T47D (cell line): ENCODE measurements around the gene CHADL.

Source experiments
- DNase-seq, 2 experiments: peaks; one replicate each; pipeline versions ENCODE4 v3.0.0 to v3.0.0-alpha.2; 2011 to 2012; ENCODE audit warnings: low read depth in 1 of 2, low spot score in 1 of 2
- JUND ChIP-seq: IDR thresholded peaks from 2 replicates; pipeline ENCODE4 v1.6.1; 2012; ENCODE audit warnings: low read depth
- in situ Hi-C: cut with HindIII; loops from 2 replicates; pipeline ENCODE4 v1.10.0; 2016; ENCODE audit warnings: low sequenced_read_pairs, low pct_unique_long_range_greater_than_20kb

CHADL gene, protein sequence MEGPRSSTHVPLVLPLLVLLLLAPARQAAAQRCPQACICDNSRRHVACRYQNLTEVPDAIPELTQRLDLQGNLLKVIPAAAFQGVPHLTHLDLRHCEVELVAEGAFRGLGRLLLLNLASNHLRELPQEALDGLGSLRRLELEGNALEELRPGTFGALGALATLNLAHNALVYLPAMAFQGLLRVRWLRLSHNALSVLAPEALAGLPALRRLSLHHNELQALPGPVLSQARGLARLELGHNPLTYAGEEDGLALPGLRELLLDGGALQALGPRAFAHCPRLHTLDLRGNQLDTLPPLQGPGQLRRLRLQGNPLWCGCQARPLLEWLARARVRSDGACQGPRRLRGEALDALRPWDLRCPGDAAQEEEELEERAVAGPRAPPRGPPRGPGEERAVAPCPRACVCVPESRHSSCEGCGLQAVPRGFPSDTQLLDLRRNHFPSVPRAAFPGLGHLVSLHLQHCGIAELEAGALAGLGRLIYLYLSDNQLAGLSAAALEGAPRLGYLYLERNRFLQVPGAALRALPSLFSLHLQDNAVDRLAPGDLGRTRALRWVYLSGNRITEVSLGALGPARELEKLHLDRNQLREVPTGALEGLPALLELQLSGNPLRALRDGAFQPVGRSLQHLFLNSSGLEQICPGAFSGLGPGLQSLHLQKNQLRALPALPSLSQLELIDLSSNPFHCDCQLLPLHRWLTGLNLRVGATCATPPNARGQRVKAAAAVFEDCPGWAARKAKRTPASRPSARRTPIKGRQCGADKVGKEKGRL

DNA sequence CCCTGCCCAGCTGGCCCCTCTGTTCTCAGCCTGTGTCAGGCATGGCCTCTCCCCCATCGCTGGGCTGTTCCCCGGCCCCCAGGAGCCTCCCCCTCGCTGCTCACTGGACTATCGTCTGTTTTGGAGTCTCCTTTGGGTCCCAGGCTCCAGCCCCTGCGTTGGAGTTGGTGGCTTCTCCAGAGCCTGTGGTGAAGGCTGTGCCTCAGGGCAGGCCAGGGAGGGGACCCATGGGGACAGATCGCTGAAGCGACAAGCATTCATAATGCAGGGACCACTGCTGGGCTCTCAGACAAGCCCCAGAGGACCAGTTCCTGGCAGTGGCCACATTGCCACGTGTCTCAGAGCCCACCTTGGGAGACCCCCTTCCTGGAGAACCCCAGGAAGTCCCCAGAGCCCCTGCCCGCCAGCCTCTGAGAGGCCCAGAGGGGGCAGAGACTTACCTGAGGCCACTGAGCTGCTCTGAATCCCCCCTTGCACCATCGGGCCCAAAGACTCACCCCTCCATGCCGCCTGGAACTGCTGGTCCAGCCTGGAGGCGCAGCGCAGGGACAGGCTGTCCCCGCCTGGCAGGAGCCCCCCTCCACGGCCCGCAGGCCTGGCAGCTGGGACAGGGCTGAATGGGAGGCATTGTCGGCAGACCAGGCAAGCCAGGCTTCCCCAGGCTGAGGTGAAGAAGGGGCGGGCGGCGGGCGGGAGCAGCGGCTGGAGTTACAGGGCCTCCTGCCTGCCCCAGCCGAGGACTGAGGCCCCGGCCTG is at the start of gene CHADL:
Gene CHADL, minus strand, starts transcription at position 555 of the 756 bp plus-strand sequence. Its CDS starts 50 bp downstream, at position 505.
- no peak for TF ChIP-seq JUND
- in situ Hi-C loops, result no loop called here
- DNase-seq, result no peak

DNA sequence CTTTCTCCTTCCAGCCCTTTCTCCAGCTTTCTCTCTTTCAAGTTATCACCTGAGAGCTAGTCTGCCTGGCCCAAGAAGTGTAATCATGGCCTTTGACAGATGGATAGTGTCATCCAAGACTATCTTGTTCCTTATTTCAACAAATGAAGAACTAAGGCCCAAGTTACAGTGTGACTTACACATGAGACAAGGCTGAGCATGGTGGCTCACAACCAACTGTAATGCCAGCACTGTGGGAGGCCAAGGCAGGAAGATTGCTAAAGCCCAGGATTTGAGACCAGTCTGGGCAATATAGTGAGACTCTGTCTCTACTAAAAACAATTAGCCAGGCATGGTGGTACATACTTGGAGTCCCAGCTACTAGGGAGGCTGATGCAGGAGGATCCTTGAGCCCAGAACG is 48.9 kb upstream of the CHADL start:
- in situ Hi-C loops, result no loop called here
- no peak for TF ChIP-seq JUND
- DNase-seq, result no peak

DNA sequence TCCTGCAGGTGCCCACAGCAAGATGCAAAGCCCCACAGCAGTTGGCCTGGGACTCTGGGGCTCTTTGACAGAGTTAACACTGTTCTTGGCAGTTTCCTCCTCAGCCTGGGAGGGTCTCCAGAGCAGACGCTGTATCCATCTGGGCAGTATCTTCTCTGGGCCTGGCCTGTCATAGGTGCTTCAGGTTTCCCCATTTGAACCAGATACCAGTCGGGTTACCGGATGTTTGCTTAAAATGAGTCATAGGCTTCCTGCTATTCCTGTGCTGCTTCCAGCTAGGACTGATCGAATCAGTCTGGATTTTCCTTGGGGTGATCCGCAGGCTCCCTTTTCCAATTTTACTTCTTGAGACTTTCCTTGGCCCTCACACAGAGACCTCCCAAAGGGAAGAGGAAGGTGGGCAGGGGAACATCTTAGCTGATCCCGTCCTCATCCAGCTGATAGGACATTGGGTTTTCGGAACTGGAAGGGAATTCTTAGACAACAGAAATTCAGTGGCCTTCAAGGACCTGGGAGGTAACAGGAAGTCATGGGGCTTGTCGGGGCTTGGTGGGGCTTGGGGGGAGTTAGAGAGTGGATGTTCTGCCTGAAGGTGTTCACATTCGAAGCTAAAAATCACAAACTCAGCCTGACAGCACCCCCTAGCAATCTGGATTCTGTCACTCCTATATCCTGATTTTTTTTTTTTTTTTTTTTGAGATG is 47.7 kb upstream of the CHADL start:
- in situ Hi-C loops, result no loop called here
- DNase-seq, result peak in 1 of 2 experiments; percentile 83
- peak; percentile 93 for TF ChIP-seq JUND

DNA sequence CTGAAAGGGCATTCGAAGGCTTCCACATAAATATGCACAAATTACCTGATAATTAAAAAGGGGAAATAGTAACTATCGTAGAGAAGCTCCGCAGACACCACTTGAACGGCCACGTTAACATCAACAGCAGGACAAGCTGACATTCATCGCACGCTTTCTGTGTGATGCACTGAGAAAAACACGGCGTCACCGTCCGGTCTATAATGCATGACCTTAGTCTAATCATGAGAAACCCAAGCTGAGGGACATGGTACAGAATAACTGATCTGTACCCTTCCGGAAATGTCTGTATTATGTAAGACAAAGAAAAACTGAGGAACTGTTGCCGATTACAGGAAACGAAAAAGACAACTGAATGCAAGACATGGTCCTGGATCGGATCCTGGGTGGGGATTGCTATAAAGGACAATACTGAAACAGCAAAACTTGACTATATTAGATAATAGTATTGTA is 45.9 kb upstream of the CHADL start:
- in situ Hi-C loops, result no loop called here
- no peak for DNase-seq

DNA sequence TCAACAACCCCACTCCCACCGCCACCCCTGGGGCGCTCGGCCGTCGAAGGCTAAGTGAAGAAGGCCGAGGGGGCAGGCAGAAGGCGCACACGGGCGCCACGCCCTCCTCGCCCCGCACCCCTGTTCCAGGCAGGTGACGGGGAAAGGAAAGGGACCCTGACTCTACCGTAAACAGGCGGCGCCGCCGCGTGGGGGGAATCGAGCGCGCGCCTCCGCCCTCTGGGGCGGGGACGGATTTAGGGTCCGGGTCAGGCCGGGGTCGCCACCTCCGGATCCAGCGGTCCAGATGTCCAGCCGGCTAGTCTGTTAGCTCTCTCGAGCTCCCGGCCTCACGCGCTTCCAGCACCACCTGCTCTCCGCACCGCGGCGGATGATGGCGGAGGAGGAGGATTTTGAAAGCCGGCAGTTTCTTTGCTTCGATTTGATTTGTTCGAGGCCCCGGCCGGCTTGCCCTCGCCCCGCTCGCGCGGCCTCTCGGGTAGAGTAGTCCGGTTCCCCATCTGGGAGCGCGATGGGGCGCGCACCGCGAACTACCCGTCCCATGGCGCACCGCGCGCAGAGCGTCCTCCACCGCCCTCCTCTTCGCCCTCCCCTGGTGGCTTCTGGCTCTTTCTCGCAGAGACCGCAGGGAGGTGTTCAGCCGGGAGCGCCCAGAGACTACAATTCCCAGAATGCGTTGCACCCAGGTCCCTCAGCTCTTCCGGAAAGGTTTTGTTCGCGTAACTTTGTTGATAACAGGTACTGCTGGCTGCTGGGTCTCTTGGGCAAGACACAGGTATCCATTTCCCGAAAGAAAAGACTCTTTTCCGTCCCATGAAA is 45.3 kb upstream of the CHADL start, which contains the start of gene RANGAP1:
Gene RANGAP1, minus strand, starts transcription at position 368 of the 819 bp plus-strand sequence. CDS start 5,143 bp downstream, outside the sequence.
- TF ChIP-seq JUND, result no peak
- in situ Hi-C loops, result no loop called here

More for the DNA sequence above, 45.9 kb upstream of the CHADL start:
- no peak for TF ChIP-seq JUND

GRCh38 chr22:41285441-41285819 is 44.7 kb upstream of the CHADL start:
- in situ Hi-C loops, result no loop called here
- TF ChIP-seq JUND, result no peak
- peak in 1 of 2 experiments; percentile 62 for DNase-seq

More for the DNA sequence above, 45.3 kb upstream of the CHADL start, which contains the start of gene RANGAP1:
- peak; percentile 89 to 97 for DNase-seq

GRCh38 chr22:41284465-41284864 is 43.7 kb upstream of the CHADL start:
- in situ Hi-C loops, result no loop called here
- no peak for DNase-seq
- no peak for TF ChIP-seq JUND

- DNase-seq, result no peak
- TF ChIP-seq JUND, result no peak
- in situ Hi-C loops, result no loop called here
These were observed 40.1 kb upstream of the CHADL start for GRCh38 chr22:41280854-41281253.

DNA sequence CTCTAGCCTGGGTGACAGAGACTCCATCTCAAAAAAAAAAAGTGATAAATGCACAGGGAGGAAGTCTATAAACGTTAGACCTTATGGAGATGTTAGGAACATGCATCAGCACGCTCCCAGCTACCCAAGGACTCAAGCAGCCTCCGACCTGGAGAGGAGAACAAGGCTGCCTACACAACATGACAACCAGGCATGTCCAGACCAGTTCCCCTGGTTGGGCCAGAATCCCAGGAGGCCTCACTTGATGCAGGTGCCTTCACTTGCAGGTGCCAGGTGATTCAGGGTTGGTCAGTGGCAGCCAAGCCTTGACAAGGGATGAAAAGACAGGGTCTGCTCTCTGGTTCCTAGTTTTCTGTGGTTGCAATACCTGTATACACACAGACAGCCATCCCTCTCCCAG is 39.3 kb upstream of the CHADL start:
- in situ Hi-C loops, result no loop called here
- peak in 1 of 2 experiments; percentile 64 for DNase-seq
- TF ChIP-seq JUND, result no peak

DNA sequence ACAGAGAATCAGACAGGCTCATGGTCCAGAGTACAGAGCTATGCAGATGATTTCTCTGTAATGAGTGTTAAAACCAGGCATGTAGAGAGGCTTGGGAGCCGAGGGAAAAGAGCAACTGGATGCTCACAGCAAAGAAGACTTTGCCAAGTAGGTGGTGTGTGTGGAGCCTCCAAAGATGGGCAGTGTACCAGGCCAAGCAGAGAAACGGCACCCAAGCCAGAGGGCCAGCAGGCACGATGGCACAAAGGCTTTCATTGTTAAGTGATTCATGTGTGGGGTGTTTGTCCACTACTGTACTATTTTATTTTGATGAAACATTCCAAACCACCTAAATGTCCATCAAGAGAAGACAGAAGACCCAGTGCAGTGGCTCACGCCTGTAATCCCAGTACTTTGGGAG is 34.1 kb upstream of the CHADL start:
- in situ Hi-C loops, result no loop called here
- DNase-seq, result no peak
- no peak for TF ChIP-seq JUND

DNA sequence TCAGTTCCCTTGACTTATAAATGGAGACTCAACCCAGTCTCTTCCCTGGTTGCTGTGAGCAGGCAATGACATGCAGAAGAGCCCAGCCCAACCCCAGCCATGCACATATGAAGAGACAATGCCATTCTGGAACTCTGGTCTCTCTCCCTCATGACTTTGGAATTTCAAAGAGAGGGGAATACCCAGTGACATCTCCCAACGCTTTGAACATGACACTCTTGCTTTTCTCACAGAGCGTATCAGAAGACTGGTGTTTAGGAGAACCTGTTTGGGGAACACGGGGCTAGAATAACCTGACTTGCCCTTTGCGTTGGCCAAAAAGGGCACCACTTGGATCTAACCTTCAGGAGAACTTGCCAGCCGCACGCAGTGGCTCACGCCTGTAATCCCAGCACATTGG is 32.4 kb upstream of the CHADL start:
- DNase-seq, result no peak
- no peak for TF ChIP-seq JUND
- in situ Hi-C loops, result no loop called here

DNA sequence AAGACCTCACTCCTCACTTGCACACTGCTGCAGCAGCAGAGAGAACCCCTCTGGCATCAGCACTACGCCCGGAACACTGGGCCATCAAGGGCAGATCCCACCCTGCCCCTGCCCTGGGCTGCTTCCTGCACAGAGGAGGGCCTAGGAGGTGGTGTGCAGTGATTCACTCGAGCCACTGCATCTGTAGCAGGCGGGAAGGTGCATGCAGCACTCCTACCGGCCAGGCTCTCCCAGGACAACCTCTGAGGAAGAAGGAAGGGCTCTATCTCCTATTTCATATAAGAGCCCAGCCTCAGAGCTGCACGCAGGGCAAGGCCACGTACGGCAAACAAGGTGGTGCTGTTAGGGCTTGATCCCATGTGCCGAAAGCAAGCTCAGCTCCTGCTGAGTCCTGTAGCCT is 31.1 kb upstream of the CHADL start:
- no peak for DNase-seq
- in situ Hi-C loops, result no loop called here
- no peak for TF ChIP-seq JUND
